WTC11 (cell line): ENCODE data around the gene FIGNL2.

ENCODE experiments used
- ATF3 ChIP-seq: sonication (generic); formaldehyde crosslinking; conservative IDR thresholded peaks from 2 replicates; pipeline ENCODE4 v1.8.1; 2022; ENCODE audit warnings: mild to moderate bottlenecking, missing genetic modification reagents
- CTCF ChIP-seq: fragments of 200-600 bp; IDR thresholded peaks from 2 replicates; pipeline ENCODE4 v1.8.0; 2022; ENCODE audit warnings: antibody characterized with exemption

- TF ChIP-seq CTCF (no peak), ATF3 (CRISPR knock-in tag) (no peak)
These were observed 18.2 kb upstream of the FIGNL2 start for GRCh38 chr12:51866762-51867161.
